ENCODE data around the gene NAA80.

NAA80 gene

GRCh38 chr3:50336452-50337174 lies 37.4 kb upstream of the NAA80 start:
- H3K4me3 ChIP-seq (ENCODE audit: low read depth, low read length): peak overlapping the region; percentile 87
- TF ChIP-seq CTCF (conservative IDR thresholded peaks at IDR 0.05; ENCODE audit: low read depth, low read length): no peak
- DNase-seq (ENCODE audit: low read depth): peak; percentile 44

DNA sequence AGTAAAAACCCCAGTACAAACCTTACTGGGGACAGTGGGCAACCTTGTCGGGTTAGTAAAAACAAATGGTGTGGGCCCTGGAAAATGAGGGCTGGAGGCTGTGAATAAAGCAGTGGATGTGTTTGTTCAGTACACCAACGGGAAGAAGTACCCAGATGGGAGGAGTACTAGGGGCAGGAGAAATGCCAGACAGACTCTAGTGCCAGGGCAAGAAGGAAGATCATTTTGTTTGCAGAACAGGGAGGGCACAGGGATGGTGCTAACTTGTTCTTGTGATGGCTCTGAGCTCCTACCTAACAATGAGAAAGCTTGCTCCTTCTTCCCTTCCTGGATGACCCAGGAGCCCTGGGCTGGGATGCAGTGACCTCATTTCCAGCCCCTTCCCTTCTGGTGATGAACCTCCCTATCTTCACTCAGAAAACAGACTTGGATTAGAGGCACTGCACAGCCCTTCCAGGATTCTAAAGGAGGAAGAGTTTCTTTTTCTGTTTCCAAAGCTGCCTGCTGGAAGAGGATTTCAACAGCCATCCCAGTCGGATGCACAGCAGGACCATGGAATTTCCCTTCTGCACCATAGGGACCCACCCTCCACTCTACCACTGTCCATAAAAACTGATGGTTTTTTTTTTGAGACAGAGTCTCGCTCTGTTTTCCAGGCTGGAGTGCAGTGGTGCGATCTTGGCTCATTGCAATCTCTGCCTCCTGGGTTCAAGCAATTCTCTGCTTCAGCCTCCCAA lies 35.3 kb upstream of the NAA80 start:
- DNase-seq (ENCODE audit: low read depth): no peak
- H3K4me3 ChIP-seq (ENCODE audit: low read depth, low read length): no peak overlapping the region

DNA sequence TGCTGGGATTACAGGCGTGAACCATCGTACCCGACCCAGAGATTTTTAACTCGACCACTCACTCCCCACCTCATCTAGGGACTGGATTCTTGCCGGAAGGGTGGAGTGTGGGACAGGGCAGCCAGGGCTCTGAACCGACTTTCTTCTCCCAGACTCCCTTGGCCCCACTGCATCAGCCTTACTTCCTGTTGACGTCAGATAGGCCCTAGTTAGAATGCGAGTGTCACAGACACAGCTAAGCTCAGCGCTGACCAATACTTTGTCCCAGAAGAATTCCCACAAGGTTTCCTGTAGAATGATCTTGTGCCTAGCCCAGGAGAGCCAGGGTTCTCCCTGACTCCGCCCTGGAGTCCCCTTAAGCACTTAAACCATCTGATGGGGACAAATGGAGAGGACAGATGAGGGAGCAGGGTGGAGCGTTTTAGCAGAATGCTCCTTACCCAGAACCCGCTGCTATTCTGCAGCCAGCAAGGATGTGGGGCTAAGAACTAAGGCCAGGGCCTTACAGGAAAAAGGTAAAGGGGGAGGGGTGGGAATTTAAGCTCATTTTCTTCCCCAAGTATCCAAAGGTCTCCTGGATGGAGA lies 34.6 kb upstream of the NAA80 start:
- H3K4me3 ChIP-seq (ENCODE audit: low read depth, low read length): no peak overlapping the region
- no peak for TF ChIP-seq CTCF (conservative IDR thresholded peaks at IDR 0.05; ENCODE audit: low read depth, low read length)
- DNase-seq (ENCODE audit: low read depth): peak; percentile 86

More for the DNA sequence above, 35.3 kb upstream of the NAA80 start:
- TF ChIP-seq CTCF (conservative IDR thresholded peaks at IDR 0.05; ENCODE audit: low read depth, low read length): no peak

DNA sequence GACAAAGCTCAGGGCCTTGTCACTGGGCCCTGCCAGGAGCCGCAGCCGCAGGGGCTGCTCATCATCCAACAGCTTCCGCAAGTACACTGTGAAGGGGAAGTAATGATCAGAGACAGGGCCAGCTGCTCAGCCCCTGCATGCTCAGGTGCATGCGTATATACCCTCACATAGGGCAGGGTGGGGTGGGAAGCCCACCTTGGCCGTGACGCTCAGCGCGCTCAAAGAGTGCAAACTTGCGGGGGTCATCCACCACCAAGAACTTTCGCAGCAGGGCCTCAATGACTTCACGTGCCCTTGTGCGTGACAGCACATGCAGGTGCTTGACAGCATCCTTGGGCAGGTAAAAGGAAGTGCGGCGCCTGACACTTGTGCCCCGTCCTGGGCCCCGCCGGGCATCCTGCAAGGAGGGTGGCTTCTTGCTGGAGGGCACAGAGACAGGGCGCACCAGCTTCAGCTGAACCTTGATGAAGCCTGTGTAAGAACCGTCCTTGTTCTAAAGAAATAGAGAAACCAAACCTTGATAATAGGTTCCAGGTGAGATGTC lies 32.2 kb upstream of the NAA80 start:
- DNase-seq (ENCODE audit: low read depth): no peak
- no peak overlapping the region for H3K4me3 ChIP-seq (ENCODE audit: low read depth, low read length)

GRCh38 chr3:50330330-50330729 lies 31.1 kb upstream of the NAA80 start:
- TF ChIP-seq CTCF (conservative IDR thresholded peaks at IDR 0.05; ENCODE audit: low read depth, low read length): no peak
- DNase-seq (ENCODE audit: low read depth): no peak
- no peak overlapping the region for H3K4me3 ChIP-seq (ENCODE audit: low read depth, low read length)

More for the DNA sequence above, 32.2 kb upstream of the NAA80 start:
- TF ChIP-seq CTCF (conservative IDR thresholded peaks at IDR 0.05; ENCODE audit: low read depth, low read length): no peak

- DNase-seq (ENCODE audit: low read depth): peak; percentile 97
- TF ChIP-seq CTCF (conservative IDR thresholded peaks at IDR 0.05; ENCODE audit: low read depth, low read length): no peak
- peak within 1 kb of the TSS; percentile 83 for H3K4me3 ChIP-seq (ENCODE audit: low read depth, low read length)
These were observed 28.9 kb upstream of the NAA80 start, which contains the start of gene TUSC2 for GRCh38 chr3:50327943-50328691. TUSC2 (minus strand) TSS chr3:50328223; CDS start chr3:50328099, 124 bp downstream.

All from choroid plexus epithelial cell (primary cell).